HG03558 (cell line): Measurements from ENCODE around the gene CPT1A.

ENCODE experiments used
- ATAC-seq: cut with Tn5 transposase; IDR thresholded peaks from one replicate; pipeline ENCODE4 v1.9.1; 2021; ENCODE audit warnings: moderate number of reproducible peaks; ENCODE audit not compliant: unreplicated experiment; ENCODE audit errors: extremely low read depth

The CPT1A gene

DNA sequence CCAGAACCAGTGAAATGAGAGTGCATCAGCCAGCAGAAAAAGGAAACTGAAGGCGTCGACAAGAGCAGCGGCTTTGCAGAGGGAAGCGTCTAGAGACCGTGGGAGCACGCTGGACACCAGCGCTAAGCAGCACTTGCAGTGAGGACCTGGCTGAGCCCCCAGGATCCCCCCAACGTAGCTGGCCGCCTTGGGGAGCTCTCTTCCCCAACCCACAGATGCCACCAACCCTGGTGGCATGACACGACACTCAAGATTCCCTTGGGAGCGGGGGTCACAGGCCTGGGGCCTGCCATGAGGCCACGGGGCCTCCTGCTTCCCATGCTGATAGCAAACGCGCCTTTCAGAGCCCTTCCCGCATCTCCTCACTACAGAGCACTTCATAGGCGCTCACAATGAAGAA, 77.0 kb downstream of the CPT1A start:
- ATAC-seq: no peak

DNA sequence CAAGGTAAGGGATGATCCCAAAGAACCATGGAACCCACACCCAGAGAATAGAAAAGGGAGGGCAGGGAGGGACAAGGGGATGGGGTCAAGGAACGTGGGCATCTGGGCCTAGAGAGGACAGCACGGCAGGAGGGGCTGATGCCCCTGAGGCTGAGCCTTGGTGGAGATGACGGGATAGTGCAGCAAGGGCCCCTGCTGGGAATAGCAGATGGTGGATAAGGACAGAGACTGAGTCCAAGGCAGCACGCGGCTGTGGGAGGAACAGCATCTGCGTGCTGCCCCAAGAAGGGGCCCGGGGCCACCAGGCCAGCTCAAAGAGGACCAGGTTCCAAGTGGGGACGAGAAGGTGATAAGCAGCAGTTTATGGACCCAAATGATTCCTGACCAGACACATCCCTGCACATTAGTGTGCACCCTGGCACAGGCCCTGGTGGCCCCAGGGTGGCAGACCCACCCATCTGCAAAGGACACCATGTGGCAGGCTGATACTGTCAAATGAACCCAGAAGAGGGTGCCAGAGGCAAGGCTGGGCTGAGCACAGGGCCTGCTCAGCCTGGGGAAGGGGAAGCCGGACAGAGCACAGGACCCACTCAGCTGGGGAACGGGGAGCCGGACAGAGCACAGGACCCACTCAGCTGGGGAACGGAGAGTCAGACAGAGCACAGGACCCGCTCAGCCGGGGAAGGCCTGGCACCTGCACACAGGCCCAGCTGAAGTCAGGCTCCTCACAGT, 77.6 kb downstream of the CPT1A start:
- ATAC-seq: no peak

DNA sequence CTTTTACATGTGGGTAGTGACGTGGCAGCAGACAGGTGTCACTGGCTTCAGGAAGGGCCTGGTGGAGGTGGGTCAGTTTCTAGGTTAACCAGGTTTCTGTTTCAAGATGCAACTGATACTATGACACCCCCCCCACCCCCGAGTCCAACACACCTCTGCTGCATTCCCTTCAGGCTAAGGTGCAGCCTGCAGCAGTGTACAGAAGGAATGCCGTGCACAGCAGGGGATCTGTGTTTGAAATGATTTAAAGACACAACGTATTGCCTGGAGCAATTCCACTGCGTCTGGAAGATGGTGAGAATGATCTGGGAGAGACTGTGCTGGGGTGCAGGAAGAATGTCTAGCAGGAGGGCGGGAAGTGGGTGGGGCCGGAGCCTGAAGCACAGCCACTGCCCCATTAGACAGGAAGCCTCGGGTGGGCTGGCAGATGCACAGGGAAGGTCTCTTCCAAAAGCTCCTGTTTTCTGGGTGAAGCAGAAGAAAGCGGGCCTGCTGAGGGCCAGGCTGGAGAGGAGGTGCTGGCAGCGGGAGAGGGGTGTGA, 78.5 kb downstream of the CPT1A start:
- no peak for ATAC-seq

DNA sequence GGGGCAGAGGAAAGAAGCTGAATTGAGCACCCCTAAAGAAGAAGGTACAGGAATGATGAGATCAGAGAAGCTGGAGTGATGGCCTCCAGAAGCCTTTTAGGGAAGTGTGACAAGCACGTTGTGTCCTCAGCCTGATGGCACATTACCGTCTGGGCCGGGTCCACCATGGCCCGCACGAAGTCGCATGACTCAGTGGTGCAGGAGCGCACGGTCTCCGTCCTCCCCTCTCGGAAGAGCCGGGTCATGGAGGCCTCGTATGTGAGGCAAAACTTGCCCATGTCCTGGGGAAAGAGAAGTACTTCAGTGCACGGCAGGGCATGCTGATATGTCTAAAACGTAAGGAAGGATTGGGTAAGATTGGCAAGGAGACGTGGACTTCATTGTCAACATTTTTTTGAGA, 79.2 kb downstream of the CPT1A start:
- ATAC-seq: no peak

DNA sequence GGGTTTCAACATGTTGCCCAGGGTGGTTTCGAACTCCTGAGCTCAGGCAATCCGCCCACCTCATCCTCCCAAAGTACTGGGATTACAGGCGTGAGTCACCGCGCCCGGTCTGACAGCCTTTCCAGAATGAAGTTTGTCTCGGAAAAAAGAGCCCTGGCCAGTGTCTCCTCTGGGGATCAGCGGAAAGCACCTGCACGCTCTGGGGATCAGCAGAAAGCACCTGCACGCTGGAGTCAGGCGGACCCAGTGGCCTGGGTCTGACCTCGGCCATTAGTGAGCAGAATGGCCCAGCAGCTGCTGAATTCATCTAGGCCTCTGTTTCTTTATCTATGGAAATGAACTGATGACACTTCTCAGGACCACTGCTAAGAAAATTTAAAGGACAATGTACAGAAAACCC, 79.9 kb downstream of the CPT1A start:
- ATAC-seq: no peak

DNA sequence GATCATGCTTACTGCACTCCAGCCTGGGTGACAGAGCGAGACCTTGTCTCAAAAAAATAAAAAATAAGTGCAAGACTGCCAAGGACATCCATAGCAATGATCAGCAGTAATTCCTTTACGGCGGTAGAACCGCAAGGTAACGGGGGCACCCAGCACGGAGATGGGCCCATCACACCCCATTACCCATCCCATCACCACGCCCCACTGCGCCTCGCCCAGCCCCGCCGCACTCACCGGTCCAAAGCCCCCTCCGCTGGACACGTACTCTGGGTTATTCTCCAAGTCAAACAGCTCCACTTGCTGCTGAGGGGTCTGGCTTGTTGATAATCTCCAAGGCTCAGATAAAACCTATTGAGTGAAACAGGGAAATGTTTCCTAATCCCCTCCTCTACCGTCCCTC, 81.7 kb downstream of the CPT1A start:
- no peak for ATAC-seq

DNA sequence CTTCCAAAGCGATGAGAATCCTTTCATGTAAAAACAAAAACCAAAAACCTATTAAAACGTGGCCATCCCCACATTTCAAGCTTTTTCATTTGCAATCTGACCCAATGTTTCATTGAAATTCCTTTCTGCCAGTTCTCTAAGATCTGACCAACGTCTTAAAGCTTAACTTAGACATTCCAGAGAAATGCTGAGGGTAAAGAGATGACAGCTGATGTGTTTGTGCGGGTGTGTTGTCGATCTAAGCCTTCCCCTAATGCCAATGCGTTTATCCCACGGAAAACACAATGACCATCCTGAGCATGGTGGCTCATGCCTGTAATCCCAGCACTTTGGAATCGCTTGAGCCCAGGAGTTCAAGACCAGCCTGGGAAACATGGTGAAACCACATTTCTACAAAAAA, 84.0 kb downstream of the CPT1A start:
- no peak for ATAC-seq

DNA sequence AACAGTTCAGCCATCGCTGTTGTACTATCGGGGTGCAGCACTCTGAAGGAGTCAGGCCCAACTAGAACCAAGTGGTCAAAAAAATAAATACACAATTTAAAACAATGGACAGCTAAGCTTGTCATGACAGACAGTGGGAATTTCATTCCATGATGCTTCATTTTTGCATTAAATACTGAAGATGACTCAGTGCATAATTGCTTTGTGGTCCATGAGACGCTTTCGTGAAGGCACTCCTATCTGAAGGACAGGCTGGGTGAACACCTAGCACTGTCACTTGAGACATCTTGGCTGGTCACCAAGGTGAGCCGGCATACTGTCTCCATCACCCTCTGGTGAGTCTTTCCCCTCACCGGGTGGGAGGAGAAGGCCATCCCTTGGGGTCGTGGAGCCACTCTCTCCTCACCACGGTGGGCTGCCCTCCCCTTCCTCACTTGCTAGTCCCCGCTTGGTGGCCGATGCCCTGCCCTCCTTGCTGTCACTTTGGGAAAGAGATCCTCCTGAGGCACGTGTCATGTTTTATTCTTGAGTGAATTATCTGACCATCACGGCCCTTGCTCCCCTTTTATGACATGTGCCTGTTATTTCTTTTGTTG, 85.4 kb downstream of the CPT1A start:
- no peak for ATAC-seq

DNA sequence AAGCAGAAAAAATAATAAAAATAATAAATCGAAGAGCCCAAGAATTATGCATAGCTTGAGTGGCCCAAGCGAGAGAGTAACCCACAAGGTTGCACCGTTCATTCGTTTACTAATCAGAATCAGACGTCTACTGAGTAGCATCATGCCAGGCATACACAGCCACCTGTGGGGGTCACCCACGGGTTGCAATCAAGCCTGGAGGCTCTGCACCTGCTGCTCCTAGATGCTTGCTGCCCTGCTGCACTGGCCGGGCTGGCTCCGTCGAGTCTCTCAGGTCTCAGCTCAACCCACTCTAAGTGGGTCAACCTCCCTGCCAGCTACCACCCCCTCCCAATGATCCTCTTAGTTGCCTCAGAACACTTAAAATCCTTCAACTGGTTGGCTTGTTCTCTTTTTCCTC, 88.4 kb downstream of the CPT1A start:
- no peak for ATAC-seq

DNA sequence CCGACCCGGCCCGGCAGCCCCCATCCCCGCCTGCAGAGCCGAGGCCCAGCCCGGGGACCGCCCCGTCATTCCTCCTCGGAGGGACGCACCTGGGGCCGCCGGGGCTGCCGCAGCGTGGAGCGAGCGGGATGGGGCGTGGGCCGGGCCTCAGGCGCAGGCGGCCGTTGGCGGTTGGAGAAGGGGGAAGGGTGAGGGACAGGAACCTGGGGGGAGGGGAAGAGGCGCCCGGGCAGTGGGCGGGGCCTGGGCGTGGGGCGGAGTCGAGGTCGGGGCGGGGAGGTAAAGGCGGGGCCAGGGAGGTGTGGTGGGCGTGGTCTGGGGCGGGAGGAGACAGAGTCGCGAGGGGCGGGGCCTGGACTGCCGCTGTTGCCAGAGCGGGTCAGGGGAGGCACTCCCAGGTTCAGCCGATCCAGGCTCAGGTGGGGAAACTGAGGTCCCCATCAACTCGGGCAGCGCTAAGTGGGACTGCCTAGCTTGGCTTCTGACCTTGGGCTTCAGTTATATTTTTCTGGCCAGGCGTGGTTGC, 90.3 kb downstream of the CPT1A start, which contains the start of gene TESMIN:
TSS of gene TESMIN (minus strand) at position 190 of the 526 bp plus-strand sequence. CDS start 860 bp downstream, outside the sequence.
- no peak for ATAC-seq

DNA sequence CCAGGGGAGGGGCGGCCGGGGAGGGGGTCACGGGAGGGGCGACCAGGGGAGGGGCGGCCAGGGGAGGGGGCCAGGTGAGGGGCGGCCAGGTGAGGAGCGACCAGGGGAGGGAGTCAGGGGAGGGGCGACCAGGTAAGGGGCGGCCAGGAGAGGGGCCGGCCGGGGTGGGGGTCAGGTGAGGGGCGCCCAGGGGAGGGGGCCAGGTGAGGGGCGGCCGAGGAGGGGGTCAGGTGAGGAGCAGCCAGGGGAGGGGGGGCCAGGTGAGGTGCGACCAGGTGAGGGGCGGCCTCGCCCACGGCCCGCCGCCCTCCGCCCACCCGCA, 90.8 kb downstream of the CPT1A start:
- no peak for ATAC-seq

DNA sequence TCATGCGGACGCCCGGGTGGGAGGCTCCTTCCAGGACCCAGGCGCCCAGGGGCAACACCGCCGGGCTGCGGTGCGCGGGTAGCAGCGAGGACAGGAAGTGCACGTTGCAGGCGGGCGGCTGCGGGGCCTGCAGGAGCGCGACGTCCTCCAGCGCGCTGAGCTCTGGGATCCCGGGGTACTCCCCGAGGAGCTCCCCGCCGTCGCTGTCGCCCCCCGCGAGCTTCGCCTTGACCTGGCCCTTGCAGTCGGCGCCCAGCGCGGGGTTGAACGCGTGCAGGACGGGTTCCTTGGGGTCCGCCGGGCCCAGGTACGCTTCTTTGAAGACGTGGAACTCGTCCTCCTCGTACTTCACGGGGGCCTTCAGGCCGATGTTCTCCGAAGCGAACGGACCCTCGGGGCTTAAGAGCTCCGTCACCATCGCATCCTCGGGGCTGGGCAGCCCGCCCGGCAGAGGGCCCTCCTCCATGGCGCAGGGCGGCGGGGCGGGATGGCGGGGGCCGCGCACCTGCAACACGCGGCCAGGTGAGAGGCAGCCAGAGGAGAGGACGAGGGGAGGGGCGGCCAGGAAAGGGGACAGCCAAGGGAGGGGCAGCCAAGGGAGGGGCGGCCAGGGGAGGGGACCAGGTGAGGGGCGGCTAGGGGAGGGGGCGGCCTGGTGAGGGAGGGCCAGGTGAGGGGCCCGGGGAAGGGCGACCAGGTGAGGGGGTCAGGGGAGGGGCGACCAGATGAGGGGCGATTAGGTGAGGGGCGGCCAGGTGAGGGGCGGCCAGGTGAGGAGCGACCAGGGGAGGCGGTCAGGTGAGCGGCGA, 91.3 kb downstream of the CPT1A start:
- ATAC-seq: no peak

DNA sequence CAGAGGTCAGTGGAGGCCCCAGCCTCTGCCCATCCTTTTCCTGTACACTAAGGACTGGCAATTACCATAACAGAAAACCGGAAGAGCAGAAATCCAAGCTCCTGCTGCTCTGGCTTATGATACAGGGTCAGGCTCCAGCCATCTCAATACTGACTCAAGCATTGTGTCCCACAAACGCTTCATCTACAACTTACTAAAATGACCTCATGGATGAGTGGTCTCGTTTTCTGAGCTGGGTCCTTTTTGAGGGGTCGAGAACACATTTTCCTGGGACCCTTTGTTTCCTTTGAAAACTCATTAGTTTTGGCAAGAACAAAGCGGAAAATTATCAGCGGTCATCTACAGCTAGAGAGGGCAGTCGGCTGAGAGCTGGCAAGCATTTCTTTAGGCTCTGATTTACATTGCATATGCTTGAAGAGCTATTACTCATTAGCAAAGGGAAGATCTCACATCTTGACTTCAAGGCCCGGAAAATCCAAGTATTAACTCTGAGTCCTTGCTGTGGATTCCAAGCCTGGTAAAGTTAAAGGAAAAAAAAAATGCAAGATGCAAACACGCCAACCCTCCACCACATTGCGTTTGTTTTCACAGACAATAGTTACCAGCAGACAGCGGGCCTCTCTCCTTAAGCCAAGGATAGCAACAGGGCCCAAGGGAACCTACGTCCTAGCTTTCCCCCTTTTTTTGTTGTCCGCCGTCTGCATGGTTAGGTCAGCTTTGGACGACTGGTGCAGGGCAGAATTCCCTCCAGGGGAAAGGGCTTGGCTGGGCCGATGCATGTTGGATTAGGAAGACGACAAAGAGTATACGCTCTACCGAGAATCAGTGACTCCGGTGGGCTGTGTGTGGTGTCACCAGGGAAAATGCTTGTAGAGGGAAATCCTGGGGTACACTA, 92.2 kb downstream of the CPT1A start:
- ATAC-seq: no peak

DNA sequence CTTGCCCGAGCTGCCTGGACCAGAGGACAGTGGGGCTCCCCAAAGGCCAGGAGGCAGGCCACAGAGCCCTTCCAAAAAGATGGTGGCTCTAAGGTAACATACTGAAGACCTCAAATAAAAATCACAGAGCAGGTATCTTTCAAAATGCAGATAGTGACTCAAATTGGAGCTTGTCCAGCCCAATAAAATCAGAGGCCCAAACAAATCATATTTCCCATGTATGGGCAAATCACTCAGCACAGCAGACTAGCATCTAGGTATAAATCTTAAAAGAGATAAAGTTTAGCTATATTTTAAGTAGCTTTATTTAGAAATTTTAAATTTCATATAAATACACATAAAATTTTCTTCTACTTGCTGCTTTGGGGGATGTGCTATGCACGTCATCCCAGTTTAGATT, 93.7 kb downstream of the CPT1A start:
- ATAC-seq: no peak

DNA sequence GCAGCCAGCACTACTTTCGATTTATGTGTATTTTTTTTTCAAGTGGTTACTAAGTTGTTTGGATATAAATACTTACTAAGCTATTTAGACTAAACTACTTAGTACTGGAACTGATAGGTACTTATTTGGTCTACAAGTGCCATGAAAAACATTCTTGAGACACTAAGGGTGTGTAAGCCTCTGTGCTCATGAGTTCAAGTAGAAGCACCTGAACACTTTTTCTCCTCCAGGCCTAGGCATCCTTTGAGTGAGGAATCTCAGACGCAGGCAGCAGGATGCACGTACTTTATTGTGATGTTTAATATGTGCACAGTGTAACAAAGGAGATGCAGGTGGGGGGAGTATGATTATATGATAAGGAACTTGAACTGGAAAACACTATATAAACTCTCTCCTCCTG, 98.2 kb downstream of the CPT1A start:
- ATAC-seq: no peak

DNA sequence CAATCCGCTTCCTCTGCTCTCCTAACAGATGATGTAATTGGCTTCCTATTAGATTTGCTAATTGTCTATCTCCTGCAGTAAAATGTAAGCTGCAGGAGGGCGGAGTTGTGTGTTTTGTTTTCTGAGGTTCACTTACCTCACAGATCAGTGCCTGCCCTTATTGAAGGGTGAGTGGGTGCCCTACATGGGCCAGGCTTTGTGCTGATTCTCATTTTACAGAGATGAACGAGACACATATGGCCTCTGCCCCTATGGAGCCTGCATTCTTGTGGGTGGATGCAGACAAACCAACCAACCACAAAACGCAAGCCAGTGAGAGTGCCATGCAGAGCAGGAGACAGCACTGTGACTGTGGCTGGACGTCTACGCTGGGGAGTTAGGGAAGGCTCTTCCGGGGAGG, 100.3 kb downstream of the CPT1A start:
- no peak for ATAC-seq

DNA sequence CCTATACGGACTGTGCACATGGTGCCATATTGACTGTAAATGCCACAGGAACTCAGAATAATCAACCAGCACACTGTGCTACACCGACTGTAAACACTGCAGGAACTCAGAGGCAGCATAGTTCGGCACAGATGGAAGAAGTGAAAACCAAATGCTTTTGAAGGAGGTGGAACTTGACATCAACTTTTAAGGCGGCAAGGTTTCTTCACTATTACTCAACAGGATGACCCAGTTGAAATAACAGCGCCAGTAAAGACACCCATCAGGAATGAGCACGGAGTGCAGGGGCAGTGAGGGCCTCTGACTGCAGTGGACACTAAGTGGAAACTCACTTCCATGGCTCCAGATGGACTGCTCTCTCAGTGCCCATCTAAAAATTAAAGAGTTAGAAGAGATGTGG, 106.1 kb downstream of the CPT1A start:
- ATAC-seq: no peak

DNA sequence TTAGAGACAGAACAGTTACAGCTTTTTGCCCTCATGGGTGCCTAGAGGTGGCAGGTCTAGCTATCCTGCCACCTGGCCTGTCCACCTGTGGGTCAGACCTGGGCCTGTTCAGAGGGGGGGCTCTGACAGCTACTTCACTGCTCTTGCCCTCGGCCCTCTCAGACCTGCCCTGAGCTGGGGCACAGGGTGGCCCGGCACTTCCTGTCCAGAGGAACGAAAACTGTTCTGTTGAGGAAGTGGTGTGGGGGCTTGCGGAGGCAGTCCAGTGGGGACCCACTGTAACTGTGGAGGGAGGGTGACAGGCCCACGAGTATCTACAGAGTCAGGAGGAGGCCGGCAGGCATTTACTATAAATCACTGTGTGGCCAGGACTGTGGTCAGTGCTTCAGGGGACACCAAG, 106.6 kb downstream of the CPT1A start:
- no peak for ATAC-seq

DNA sequence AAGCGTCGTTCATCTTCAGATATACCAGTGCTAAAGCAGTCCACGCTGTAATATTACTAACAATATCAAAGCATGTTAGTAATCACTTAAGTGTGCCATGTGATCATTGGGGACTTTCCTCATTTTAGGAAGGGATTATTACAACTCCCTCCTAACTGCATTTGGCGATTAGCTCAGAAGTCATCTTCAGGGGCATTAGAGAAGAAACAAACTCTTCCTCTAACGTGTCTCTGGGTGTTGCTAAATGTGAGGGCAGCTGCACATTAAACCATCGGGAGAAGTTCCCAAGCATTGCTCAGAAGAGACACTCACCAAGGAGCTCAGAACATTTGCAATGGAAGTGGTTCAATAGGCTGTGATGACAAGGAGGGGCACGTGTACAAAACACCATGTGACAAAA, 107.6 kb downstream of the CPT1A start:
- no peak for ATAC-seq

DNA sequence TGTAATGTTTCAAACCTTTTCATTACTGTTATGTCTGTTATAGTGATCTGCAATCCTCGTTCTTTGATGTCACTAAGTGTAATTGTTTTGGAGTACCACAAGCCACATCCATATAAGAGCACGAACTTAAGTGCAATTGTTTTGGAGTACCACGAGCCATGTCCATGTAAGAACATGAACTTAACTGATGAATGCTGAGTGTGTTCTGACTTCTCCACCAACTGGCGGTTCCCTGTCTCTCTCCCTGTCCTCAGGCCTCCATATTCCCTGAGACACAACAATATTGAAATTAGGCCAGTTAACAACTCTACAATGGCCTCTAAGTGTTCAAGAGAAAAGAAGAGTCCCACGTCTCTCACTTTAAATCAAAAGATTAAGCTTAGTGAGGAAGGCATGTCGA, 113.9 kb downstream of the CPT1A start:
- ATAC-seq: no peak
